ENCODE measurements around the gene PPP2R5C.

PPP2R5C gene

DNA sequence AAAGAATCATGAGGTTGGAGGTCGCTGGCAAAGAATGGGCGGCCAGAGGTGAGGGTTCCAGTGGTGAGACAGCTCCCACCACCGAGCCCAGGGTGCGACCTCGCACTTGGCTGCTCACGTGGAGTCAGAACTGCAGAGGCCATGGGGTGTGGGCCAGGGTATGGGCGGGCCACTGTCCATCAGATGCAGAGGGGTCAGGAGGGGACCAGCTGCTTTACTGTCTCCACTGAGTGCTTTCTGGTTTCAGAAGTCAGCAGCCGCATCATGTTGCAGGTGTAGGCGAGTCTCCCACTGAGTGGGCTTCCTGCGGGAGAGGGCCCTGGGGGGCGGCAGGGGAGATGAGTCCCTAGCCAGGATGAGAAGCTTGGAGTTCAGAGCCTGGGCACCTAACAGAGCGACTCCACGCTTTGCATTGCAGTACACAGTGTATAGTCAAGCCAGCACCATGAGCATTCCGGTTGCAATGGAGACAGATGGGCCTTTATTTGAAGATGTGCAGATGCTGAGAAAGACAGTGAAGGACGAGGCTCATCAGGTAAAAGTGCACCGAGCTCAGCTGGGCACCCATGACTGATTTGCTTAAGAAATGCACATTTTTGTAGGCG is 156.0 kb downstream of the PPP2R5C start:
- TF ChIP-seq, protein P1, sequence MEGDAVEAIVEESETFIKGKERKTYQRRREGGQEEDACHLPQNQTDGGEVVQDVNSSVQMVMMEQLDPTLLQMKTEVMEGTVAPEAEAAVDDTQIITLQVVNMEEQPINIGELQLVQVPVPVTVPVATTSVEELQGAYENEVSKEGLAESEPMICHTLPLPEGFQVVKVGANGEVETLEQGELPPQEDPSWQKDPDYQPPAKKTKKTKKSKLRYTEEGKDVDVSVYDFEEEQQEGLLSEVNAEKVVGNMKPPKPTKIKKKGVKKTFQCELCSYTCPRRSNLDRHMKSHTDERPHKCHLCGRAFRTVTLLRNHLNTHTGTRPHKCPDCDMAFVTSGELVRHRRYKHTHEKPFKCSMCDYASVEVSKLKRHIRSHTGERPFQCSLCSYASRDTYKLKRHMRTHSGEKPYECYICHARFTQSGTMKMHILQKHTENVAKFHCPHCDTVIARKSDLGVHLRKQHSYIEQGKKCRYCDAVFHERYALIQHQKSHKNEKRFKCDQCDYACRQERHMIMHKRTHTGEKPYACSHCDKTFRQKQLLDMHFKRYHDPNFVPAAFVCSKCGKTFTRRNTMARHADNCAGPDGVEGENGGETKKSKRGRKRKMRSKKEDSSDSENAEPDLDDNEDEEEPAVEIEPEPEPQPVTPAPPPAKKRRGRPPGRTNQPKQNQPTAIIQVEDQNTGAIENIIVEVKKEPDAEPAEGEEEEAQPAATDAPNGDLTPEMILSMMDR (conservative IDR thresholded peaks at IDR 0.05): no peak
- H3K27ac ChIP-seq: no peak overlapping the region

DNA sequence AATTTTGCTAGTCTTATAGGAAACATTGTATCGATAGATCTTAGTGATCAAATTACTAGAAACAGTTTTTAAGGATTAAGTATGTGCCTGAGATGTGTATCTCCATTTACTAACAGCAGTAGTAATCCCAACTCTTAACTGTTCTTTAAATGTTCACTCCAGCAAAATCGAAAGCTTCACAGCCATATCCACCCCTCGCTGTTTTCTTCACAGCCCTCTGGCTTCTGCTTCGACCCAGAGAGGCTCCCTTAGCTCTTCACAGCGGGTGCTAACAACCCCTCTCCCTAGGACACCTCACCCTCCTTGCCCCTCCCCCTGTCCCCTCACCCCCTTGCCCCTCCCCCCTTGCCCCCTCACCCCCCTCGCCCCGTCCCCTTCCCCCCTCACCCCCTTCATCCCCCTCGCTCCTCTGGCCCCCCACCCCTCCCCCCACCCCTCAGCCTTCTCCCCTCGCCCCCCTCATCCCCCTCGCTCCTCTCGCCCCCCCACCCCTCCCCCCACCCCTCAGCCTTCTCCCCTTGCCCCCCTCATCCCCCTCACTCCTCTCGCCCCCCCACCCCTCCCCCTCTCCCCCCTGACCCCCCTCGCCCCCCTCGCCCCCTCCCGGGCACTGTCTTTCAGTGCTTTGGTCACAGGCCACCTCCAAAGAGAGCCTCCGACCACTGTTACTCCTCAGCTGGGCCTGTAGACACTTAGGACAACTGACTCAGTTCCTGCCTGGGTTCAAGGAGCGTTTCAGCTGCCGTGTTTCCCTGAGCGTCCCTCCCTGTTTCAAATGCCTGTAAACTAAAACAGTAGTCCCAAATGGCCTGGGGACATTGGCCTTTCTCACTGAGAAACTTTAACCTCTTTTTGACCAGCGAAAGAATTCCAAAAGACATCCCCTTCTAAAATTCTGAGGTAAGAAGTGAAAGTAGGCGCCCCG is 156.8 kb downstream of the PPP2R5C start:
- no peak overlapping the region for H3K27ac ChIP-seq
- TF ChIP-seq, protein P1 (conservative IDR thresholded peaks at IDR 0.05): no peak

DNA sequence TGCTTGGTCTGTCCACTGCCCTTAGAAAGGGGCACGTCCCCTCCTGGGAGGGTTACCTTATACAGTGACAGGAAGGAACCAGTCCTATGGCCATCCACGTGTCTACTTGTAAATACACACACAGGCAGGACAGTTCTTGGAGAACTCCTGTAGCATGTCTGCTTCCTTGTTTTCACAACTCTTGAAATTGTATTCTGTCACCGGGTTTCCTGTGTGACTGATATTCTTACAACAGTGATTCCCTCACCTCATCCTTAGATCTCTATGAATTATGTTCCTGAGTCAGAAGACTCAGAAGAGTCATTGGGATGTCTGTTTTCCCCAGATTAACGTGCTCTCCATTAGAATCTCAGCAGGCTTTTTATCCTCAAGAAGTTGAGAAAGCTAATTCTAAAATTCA is 158.8 kb downstream of the PPP2R5C start:
- H3K27ac ChIP-seq: no peak overlapping the region
- TF ChIP-seq, protein P1 (conservative IDR thresholded peaks at IDR 0.05): no peak

- H3K27ac ChIP-seq: no peak overlapping the region
- TF ChIP-seq, protein P1 (conservative IDR thresholded peaks at IDR 0.05): no peak
Observed at GRCh38 chr14:101922866-101923265, 161.4 kb downstream of the PPP2R5C start.

- TF ChIP-seq, protein P1 (conservative IDR thresholded peaks at IDR 0.05): no peak
- H3K27ac ChIP-seq: no peak overlapping the region
Observed at GRCh38 chr14:101925152-101925551, 163.6 kb downstream of the PPP2R5C start.

DNA sequence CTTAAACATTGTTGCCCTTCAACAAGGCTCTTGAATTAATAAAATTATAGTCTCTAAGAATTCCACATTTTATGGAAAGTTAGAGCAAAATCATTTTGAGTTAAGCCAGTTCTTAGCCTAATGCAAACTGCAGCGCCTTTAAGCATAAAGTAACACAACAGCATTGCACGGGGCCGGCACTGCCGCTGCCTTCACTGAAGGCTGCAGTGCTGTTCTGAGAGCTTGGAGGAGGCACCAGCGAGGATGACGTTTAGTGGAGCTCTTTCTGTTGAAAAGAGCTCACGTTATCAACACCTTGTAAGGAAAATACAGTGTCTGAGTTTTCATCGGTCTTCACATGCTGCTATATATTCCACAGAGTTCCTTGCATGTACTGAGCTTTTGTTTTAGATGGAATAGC is 164.6 kb downstream of the PPP2R5C start:
- H3K27ac ChIP-seq: no peak overlapping the region
- TF ChIP-seq, protein P1 (conservative IDR thresholded peaks at IDR 0.05): no peak

- no peak overlapping the region for H3K27ac ChIP-seq
- TF ChIP-seq, protein P1 (conservative IDR thresholded peaks at IDR 0.05): no peak
Observed at GRCh38 chr14:101926620-101927019, 165.1 kb downstream of the PPP2R5C start.
